DND-41 (cell line): Measurements from ENCODE around the gene ANO8.

ENCODE experiments used
- ATAC-seq: fragments of 200-7000 bp; cut with Tn5 transposase; 3 replicates; pipeline ENCODE4 v1.9.1; 2021; ENCODE audit warnings: low read depth; ENCODE audit not compliant: insufficient read depth
- DNase-seq: peaks from one replicate; pipeline ENCODE4 v3.0.0-alpha.2; 2020
- H2AFZ ChIP-seq: 2 replicates; pipeline ENCODE4 v1.6.0; 2012; ENCODE audit warnings: low read depth, low read length
- H3K27ac ChIP-seq: 2 replicates; pipeline ENCODE4 v1.5.1; 2012; ENCODE audit warnings: low read length, inconsistent platforms
- H3K27me3 ChIP-seq: fragments of 200-600 bp; sonication (generic); 2 replicates; pipeline ENCODE4 v1.6.0; 2012; ENCODE audit warnings: low read length, mild to moderate bottlenecking, inconsistent platforms; ENCODE audit not compliant: insufficient read depth, poor library complexity
- H3K36me3 ChIP-seq: 2 replicates; pipeline ENCODE4 v1.5.1; 2012; ENCODE audit warnings: low read length, inconsistent platforms; ENCODE audit not compliant: insufficient read depth
- H3K4me1 ChIP-seq: 2 replicates; pipeline ENCODE4 v1.5.1; 2012; ENCODE audit warnings: mild to moderate bottlenecking, low read length; ENCODE audit not compliant: insufficient read depth
- H3K4me2 ChIP-seq: 2 replicates; pipeline ENCODE4 v1.6.0; 2012; ENCODE audit warnings: mild to moderate bottlenecking, moderate library complexity, low read length, inconsistent platforms; ENCODE audit not compliant: insufficient read depth
- H3K4me3 ChIP-seq, 2 experiments: fragments of 200-600 bp in 1 of 2; shearing (Covaris generic) in 1 of 2; 2 replicates each; pipeline ENCODE4 v1.5.1; 2012 to 2016; ENCODE audit warnings: inconsistent platforms in 2 of 2, low read length in 2 of 2, mild to moderate bottlenecking in 2 of 2, low read depth in 1 of 2, moderate library complexity in 1 of 2
- H3K79me2 ChIP-seq: 2 replicates; pipeline ENCODE4 v1.6.0; 2012; ENCODE audit warnings: low read length, inconsistent platforms; ENCODE audit not compliant: insufficient read depth
- H3K9ac ChIP-seq: 2 replicates; pipeline ENCODE4 v1.6.0; 2012; ENCODE audit warnings: low read depth, mild to moderate bottlenecking, inconsistent platforms, low read length, moderate library complexity
- H3K9me3 ChIP-seq: 2 replicates; pipeline ENCODE4 v1.5.1; 2012; ENCODE audit warnings: low read length, moderate library complexity, mild to moderate bottlenecking, inconsistent platforms; ENCODE audit not compliant: insufficient read depth, severe bottlenecking
- H4K20me1 ChIP-seq: 2 replicates; pipeline ENCODE4 v1.6.0; 2012; ENCODE audit warnings: low read length; ENCODE audit not compliant: insufficient read depth
- CTCF ChIP-seq: IDR thresholded peaks from 2 replicates; pipeline ENCODE4 v1.5.1; 2012; ENCODE audit warnings: borderline replicate concordance, low read length, moderate library complexity, mild to moderate bottlenecking; ENCODE audit not compliant: poor library complexity, severe bottlenecking; ENCODE audit errors: extremely low read depth
- EZH2 ChIP-seq: IDR thresholded peaks from 3 replicates; pipeline ENCODE4 v1.6.1; 2012; ENCODE audit warnings: borderline replicate concordance, low read depth, mild to moderate bottlenecking, moderate library complexity, low read length, inconsistent platforms; ENCODE audit not compliant: severe bottlenecking

ANO8 gene

GRCh38 chr19:17282488-17283125 lies 52.0 kb downstream of the ANO8 start:
- peak; percentile 90 for TF ChIP-seq CTCF
- no peak for TF ChIP-seq EZH2
- H3K9me3 ChIP-seq = no peaks in the 10 kb centered on the region
- H3K9ac ChIP-seq = no peak overlapping the region
- ATAC-seq (peak; percentile 92), DNase-seq (peak; percentile 66)
- H3K27ac ChIP-seq = no peak overlapping the region
- no peaks in the 10 kb centered on the region for H3K79me2 ChIP-seq
- H4K20me1 ChIP-seq = peaks cover 7% of the 10 kb centered on the region; the same call in 1 of the 2 replicates
- no peak overlapping the region for H3K4me3 ChIP-seq
- H3K4me1 ChIP-seq = no peaks in the 10 kb centered on the region
- no peak overlapping the region for H2AFZ ChIP-seq
- H3K27me3 ChIP-seq = no peaks in the 10 kb centered on the region
- no peak overlapping the region for H3K4me2 ChIP-seq
- H3K36me3 ChIP-seq = peaks cover 8% of the 10 kb centered on the region

DNA sequence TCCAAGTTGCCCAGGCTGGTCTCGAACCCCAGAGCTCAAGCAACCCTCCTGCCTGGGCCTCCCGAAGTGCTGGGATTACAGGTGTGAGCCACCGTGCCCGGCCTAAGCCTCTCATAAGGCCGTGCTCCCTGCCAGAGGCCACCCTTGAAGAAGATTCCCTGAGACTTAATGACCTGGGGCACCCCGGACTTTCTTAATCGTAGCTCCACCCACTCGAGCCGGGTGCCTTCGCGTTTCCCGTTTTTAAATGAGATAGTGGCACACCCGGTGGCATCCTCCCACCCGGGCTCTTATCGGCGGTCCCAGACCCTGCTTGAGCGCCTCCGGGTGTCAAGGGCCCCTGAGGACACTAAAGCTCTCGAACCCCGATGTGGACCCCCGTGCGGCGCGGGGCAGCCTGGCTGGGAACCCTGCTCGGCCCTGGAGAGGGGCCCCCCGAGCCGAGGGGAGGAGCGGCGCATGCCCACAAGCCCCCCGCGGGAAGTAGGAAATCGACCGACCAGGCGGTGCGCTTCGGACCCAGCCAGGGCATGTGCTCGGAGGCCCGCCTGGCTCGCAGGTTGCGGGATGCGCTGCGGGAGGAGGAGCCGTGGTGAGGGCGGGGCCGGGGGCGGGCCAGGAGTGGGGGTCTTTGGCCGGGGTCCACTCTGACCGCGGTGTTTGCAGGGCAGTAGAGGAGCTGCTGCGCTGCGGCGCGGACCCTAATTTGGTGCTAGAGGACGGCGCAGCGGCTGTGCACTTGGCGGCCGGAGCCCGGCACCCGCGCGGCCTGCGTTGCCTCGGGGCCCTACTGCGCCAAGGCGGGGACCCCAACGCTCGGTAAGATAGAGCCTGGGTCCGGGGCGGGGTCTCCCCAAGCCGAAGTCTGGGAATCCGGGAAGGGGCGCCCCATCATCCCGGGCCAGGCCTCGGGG lies 53.0 kb downstream of the ANO8 start, which contains the start of gene ANKLE1:
ANKLE1 (plus strand) TSS at position 511 of the 914 bp plus-strand sequence; CDS start at position 531, 20 bp downstream.
- no peak for DNase-seq
- H2AFZ ChIP-seq = no peak within 1 kb of the TSS

GRCh38 chr19:17279436-17279835 lies 55.2 kb downstream of the ANO8 start:
- no peak overlapping the region for H3K27ac ChIP-seq
- DNase-seq = no peak
- peaks cover 7% of the 10 kb centered on the region; the same call in 1 of the 2 replicates for H4K20me1 ChIP-seq
- no peaks in the 10 kb centered on the region for H3K4me1 ChIP-seq
- no peak for ATAC-seq
- no peaks in the 10 kb centered on the region for H3K9me3 ChIP-seq
- no peak overlapping the region for H3K9ac ChIP-seq
- no peak overlapping the region for H3K4me2 ChIP-seq
- no peak for TF ChIP-seq EZH2
- no peak overlapping the region for H3K4me3 ChIP-seq
- H3K36me3 ChIP-seq = peaks cover 37% of the 10 kb centered on the region
- H2AFZ ChIP-seq = no peak overlapping the region
- no peaks in the 10 kb centered on the region for H3K79me2 ChIP-seq
- H3K27me3 ChIP-seq = no peaks in the 10 kb centered on the region

More for the DNA sequence above, 53.0 kb downstream of the ANO8 start, which contains the start of gene ANKLE1:
- ATAC-seq = no peak
- H4K20me1 ChIP-seq = peaks cover 7% of the 10 kb centered on the region; the same call in 1 of the 2 replicates
- no peaks in the 10 kb centered on the region for H3K9me3 ChIP-seq
- H3K36me3 ChIP-seq = peaks cover 16% of the 10 kb centered on the region
- H3K79me2 ChIP-seq = no peaks in the 10 kb centered on the region
- H3K4me2 ChIP-seq = no peak within 1 kb of the TSS
- no peak within 1 kb of the TSS for H3K4me3 ChIP-seq
- H3K27ac ChIP-seq = no peak within 1 kb of the TSS
- H3K27me3 ChIP-seq = no peaks in the 10 kb centered on the region
- no peak for TF ChIP-seq CTCF
- TF ChIP-seq EZH2 = no peak
- no peaks in the 10 kb centered on the region for H3K4me1 ChIP-seq
- no peak within 1 kb of the TSS for H3K9ac ChIP-seq
